T-helper 9 cell (primary cell): ENCODE results near the gene PLEKHM3.

Experiments used
- DNase-seq: peaks from one replicate; pipeline ENCODE4 v3.0.0-alpha.2; 2020

PLEKHM3 gene

DNA sequence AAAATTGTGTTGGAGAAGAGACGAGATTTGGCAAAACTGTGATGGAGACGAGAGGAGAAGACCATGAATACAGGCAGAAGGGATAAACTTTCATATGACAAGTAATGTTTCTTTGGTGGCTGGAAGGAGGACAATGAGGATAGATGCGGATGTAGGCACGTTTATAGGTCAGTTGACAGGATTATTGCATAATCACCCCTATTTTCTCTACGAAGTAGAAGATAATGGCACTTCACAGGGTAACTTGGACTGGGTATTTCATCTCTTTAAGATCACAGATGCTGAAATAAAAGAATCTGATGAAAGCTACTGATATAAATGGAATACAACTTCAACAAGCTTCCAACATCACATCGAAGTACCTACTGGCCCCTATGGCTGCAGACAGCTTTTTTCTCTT, 81.0 kb downstream of the PLEKHM3 start:
- no peak for DNase-seq

DNA sequence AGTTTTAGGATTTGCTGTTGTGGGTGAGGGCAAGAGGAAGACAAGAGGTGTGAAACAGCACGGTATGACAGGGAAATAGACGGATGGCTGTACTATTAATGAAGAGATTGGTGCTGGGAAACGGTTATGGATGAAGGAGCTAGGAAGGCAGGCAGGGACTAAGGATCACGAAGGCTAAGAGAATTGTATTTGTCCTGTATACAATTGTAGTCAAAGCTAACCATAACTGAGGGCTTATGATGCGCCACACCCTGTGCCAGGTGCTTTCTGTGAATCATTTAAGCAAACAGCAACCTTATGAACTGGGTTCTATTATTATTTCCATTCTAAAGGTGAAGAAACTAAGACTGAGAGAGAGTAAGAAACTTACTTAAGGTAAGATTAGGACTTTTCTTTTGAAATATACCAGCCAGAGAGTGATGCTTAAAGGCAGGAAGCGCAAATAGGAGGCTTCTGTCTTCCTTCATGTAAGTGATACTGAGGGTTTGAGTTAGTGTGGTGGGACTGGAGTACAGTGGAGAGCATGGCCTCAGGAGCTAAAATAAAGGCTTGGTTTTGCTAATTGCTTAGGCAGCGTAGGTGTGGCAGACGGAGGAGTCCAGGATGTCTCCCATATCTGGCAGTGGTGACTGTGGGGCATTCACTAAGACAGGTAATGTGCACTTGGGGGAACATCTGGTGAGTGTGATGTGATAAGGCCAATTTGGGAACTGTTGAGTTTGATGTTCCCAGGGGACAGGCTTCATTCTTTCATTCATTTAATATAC, 85.8 kb downstream of the PLEKHM3 start:
- DNase-seq: no peak

DNA sequence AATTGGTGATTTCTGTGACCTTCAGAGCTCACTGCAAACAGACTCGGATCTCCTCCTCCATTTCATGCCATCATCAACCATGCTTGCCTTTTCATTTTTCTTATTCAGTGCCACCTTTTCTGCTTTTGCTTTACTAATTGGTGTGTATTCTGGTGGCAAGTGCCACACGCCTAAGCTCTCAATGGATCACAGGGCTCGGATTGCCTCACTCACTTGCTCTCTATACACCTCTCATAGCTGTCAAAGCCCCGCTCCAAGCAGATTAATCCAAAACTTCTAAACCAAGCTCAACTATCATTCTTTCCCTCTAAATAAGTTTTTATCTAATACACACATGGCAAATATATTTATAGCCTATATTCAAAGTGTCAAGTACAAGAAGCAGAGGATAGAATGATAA, 86.4 kb downstream of the PLEKHM3 start:
- no peak for DNase-seq

DNA sequence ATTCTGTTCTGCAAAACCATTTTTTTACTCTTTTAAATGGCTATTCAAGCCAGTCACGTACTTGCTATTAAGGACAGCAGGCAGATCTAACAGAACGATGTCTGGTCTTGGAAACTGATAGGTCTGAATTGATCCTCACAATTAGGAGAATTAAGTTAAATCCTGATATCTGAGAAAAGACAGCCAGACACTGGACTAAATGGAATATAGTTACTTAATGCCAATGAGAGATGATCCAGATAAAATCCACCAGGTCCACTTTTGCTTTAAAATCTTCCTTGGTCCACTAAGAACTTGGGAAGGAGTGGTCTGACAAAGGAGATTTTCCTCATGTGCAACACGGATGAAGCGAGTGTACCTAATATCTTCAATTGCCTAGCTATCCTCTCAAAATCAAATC, 86.9 kb downstream of the PLEKHM3 start:
- DNase-seq: no peak

DNA sequence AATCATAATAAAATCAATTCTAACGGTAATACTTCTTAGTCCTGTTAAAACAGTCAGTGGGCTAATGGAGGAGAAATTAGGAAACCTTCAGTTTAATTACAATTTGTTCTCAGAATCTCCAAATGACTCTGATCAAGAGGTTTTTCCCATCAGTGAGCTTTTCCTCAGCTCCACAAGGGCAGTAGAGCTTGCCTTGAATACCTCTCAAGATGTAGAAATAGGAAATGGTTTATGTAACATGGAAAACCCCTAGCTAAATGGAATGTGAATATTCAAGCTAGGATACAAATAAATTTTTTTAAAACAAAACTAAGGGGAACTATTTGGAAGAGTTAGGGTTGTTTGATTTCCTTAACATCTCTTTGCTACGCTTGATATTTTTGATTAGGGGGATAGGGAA, 87.5 kb downstream of the PLEKHM3 start:
- no peak for DNase-seq

DNA sequence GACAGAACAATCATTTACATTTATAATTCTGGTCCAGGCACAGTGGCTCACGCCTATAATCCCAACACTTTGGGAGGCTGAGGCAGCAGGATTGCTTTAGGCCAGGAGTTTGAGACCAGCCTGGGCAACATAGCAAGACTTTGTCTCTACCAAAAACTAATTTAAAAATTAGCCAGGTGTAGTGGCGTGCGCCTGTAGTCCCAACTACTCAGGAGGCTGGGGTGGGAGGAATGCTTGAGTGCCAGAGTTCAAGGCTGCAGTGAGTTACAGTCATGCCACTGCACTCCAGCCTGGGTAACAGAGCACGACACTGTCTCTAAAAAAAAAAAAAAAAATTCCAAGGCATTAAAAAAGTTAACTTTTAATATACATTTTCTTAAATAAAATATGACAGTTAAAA, 88.1 kb downstream of the PLEKHM3 start:
- no peak for DNase-seq

DNA sequence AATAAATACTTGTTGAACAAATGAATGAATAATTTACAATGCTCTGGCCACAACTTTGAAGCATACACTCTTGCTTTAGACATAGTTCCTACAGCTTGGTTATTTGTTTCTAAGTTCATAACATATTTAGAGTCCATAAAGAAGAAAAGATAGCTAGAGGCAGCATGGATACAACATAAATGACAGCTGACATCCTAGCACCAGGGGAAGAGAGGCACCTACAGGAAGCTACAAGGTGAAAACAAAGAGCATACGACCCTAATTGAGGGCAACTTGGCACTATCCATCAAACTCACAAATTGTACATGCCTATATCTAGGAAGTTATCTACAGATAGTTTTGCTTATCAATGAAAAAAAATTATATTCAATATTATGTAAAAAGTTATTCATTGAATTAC, 88.9 kb downstream of the PLEKHM3 start:
- no peak for DNase-seq

DNA sequence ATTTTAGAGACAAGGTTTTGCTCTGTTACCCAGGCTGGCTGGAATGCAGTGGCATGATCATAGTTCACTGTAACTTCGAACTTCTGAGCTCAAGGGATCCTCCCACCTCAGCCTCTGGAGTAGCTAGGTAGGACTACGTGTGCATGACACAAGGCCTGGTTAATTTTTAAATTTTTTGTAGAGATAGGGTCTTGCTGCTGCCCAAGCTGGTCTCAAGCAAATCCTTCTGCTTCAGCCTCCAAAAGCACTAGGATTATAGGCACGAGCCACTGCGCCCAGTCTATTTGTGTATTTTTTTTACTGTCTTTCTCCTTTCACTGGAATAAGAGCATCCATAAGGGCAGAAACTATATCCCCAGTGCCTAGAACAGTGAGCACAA, 89.3 kb downstream of the PLEKHM3 start:
- DNase-seq: no peak

DNA sequence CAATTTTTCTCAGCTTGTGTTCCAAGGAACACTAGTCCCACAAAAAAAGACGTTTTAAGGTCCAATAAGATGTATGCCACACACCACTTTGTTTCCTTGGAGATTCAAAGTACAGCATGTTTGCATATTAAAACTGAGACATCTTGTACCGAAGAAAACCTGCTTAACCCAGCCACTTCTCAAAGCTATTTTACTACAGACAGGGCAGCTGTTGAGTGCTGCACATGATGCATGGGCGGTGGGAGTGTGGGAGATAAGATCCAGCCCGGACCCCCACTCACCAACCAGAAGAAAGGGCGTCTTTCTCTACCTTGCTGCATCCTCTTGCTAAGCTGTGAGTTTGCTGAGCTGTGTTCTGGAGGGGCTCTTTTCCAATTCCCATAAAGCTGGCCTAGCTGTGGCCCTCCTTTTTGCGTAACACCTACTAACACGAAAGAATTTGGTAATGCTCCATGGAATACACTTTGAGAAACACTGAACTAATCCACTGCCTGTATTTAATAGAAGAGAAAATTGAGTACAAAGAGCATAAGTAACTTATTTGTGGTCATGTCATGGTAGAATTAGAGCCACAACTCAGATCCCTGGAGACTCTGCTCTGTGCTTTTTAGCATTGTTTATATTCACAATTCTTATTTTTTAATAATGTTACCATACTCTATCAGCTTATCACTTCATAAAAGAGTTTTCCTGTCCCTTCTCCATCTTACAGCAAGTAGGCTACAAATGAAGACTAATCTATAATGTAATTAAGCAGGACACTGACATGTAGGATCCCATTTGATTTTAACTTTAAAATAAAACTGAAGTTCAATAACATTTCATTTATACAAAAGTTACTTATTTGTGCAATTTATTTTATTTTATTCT, 90.0 kb downstream of the PLEKHM3 start:
- DNase-seq: no peak

DNA sequence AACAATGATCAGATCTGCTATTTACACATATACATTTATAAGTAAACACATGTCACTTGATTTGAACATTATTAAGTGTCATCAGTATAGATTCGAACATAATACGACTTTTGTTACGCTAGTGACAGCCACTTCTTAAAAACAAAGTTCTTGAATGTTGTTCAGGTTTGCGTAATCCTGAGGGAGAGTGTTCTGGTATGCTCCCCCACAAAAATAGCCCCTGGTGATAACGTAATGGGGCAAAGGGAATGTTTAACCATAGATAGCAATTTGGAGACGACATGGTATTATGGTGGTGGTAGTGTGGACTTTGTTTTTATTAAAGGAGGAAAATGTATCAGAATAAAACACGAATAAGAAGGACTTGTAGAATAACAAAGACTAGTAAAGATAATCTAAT, 90.6 kb downstream of the PLEKHM3 start:
- DNase-seq: no peak

DNA sequence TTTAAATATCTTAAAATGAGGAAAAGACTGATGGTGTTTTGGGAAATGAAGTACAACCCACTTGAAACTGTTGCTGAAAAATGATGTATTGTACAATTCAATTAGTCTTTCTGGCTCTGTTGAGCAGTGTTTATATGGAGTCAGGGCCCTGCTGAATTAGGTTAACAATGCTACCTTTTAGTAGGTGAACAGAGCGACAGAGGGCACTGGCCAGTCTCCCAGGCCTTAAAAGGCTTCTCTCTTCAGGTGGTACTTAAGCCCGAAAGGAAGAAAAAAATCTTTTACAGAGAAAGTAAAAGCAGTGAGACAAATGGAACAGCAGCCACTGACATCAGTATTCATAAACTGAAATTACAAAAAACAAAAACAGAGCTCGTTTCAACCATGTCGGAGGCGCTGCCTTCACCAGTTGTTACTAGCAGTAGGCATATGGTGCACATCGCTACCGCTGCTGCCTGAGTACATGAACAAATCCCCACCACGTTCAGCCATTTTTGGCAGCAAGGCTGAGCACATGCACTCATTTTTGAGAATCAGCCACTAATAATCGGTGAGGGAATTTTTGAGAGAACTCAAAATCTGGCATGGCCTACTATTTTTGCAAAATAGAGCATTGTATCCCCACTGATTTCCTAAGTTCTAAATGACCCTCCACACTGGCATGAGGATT, 91.8 kb downstream of the PLEKHM3 start:
- no peak for DNase-seq

DNA sequence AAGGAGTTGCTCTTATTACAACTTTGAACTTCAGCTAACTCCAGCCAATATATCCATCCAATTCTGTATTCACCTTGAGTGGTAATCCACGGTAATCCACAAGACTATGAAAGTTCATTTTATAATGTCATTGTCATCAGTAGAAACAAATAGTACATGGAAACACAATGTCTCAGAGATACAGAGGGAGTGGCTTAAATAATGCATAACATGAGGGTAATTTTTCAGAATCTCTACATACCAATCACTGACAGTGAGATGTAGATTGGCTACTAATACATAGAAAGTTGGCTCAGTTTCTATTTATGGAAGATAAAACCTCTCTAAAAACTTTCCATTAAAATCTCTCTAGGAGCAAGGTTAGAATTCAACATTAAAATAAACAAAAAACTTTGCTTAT, 93.2 kb downstream of the PLEKHM3 start:
- DNase-seq: no peak

DNA sequence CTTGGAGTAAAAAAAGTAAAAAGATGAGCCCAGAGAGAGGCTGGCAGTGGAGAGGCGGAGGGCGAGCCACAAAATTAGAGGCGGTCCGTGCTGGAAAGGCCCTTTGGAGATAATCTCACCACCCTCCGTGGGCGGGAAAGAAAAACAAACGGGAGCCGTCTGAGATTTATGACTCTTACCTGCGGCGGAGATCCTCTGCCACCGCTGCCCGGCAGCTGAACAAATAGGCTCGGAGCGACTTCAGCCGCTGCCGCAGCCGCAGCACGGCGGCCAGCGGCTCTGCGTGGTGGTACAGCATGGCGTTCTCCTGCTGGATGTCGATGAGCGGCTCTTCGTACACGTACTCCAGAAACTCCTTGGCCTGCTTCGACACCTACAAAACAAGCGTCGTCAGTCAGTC, 94.6 kb downstream of the PLEKHM3 start:
- DNase-seq: no peak

DNA sequence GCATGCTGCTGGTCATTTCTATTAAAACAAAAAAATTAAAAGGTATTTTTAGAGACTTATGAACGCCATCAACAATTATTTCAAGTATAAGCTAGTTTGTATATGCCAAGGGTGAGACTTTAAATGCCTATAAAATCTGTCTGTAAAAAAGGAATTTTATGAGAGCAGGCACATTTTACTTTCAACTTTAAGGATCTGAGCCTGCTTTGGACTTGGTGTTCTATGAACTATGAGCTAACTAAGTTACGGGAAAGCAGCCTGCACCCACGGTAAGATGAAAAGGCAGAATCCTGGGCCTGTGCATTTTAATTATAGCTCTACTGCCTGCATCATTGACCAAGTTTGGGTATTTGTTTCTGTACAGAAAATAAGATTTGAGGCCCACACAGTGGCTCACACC, 95.4 kb downstream of the PLEKHM3 start:
- no peak for DNase-seq

DNA sequence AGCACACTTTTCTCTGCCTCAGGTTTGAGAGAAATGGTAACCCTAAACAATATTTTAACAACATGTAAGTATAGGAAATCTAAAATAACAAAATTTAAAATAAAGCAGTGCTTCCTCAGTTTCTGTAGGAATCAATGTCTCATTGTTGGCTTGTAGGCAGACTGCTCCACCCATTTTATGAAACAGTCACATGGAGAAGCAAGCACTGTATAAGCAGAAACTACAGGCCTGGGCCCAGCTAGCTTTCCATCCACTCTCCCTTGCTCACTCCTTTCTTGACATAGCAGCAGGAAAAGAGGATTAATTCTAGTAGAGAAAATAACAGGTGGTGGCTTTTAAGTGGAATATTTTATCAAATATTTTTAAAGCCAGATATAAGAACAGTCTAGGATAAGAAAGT, 97.2 kb downstream of the PLEKHM3 start:
- DNase-seq: no peak

DNA sequence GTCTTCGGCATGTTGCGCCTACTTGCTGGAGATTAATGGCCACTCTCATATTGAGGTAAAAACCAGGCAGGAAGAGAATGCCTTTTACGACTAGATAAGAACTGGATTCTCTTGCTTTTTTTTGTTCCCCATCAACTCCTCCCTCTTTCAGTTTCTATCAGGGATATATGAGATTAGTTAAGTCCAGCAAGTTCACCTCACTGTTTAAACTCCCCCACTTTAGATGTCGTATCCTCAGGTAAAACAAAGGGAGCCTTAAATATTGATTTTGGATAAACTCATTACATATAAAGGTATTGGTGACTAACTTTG, 98.4 kb downstream of the PLEKHM3 start:
- DNase-seq: no peak

DNA sequence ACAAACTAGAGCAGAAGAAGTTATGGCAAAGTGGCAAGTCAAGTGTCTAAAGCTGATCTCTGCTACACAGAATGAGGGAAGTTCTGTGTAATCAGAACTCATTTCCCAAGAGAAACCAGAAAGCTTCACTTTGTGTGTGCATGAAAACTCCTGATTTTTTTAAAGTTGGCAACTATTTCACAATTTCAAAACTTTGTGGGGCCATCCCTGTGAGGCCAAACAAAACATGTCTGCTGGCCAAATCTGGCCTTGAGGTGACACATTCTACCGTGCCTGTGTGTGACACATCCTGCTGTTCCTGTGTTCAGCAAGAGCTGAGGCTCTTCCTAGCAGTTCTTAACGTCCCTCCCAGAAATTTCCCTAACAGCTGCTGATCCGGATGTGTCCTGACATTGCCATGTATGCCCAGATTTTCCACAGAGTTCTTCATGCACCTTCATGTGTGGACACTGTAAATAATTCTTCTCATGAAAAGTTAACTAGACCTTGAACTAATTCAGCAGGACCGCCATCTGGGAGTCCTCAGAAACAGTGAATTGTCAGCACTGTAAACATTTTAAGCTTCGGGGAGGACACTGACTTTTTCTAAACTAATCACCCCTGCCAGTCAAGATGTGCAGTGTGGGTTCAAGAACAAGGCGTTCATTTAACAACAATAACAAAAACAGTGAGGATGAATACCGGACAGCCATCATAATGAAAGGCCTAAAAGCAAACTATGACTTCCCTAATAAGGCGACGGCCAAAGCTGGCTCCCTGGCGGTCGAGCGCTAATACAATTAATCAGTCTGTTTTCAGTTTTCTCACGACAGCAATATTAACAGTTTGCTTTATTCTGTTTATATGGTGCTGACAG, 99.0 kb downstream of the PLEKHM3 start:
- no peak for DNase-seq

DNA sequence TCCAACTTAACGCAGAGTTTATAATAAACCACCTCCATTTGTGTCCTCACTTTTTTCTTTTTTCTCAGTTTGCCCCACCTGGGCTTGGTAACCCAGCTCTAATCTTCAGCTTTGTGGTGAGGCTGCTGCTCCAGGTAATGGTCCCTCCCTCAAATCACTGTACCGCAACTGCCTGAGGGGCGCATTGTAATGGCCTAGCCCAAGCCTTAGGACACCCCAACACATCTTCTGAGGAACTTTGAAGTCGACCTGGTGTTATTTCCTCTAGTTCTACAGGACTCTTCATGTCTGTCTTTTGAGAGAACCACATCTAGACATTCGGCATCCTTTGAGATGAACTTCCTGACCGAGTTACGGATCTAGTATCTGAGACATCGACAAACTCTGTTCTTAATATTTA, 99.7 kb downstream of the PLEKHM3 start:
- DNase-seq: no peak

DNA sequence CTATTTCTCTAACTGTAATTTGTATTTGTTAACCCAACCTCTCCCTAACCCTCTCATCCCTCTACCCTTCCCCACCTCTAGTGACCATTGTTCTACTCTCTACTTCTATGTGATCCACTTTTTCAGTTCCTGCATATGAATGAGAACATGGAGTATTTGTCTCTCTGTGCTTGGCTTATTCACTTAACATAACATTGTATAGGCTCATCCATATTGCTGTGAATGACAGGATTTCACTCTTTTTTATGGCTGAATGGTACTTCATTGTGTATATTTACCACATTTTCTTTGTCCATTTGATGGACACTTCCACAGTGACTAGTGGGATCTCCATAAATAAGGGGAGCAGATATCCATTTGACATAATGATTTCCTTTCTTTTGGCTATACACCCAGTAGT, 103.7 kb downstream of the PLEKHM3 start:
- no peak for DNase-seq

DNA sequence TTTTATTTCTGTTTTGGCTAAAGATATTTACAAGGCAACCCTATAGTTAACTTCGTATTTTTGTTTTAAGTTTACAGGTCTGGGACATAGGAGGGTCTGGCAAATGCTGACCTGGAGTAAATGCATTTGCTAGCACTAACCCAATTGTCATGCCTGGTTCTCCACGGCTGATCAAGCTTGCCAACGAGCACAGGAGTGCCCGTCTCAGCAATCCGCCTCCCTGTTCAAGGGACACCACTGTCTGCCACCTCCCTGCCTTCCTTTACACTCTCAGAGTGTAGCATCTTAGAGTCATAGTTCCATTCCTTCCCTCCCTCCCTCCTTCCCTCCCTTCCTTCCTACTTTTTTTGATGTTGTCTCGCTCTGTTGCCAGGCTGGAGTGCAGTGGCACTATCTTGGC, 104.6 kb downstream of the PLEKHM3 start:
- DNase-seq: no peak

DNA sequence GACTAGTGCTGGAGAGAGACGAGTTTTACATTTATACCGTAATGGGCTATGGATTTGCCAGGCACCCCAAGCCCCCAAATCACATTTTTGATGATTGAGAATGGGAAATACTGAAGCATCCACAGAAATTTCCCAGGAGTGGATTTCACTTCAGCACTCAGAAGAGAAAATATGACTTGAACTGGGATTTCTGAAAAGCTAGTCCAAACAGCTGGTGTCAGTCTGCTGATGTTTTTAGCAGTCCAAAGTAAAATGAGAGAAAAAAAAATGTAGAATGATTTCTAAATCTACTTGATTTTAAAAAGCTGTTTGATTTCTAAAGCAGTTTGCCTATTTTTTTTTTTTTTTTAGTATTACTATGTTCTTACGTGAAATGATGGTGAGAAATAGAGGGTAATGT, 105.0 kb downstream of the PLEKHM3 start:
- no peak for DNase-seq

DNA sequence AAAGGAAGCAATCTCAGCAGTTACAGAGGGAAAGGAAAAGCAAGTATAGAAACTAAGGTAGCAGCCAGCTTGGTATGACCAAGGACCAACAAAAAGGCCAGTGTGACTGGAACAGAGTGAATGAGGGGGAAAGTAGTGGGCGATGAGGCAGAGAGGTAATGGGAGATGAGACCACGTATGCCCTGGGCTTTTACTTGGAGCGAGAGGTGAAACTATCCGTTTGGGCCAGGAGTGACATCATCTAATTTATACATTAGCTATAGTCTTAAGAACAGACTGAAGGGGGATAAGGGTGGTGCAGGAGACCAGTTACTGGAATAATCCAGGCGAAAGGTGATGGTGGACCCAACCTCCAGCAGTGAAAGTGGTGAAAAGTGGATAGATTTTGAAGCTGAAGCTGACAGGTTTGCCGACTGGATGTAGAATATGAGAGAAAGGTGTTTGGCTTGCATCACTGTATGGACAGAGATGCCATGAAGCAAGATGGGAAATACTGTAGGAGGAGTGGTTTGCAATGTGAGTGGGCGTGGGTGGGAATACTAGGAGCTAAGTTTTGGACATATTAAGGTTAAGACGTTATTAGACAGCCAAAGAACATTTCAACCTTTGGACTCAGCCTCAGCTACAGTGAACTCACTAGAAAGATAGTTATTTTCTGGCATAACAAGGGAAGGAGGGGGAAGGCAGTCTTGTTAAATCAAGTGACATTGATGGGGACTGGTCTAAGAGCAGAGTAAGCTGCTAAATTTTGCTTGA, 106.0 kb downstream of the PLEKHM3 start:
- no peak for DNase-seq
